Neural cell (in vitro differentiated cells): Measurements from ENCODE around the gene DIPK1C. TPM values are rescaled to one million over a fixed set of nuclear protein-coding genes. Genes with fewer than 3 reads are reported as not detected.

Source experiments
- H2AFZ ChIP-seq: fragments of 200-600, 300-800 bp; sonication (generic), shearing (Covaris generic); 2 replicates; pipeline ENCODE4 v1.6.0; 2014; ENCODE audit warnings: low read depth, mild to moderate bottlenecking, antibody characterized with exemption, low read length, moderate library complexity
- H3F3A ChIP-seq: fragments of 200-600 bp; shearing (Covaris generic); 2 replicates; pipeline ENCODE4 v1.6.1; 2016; ENCODE audit warnings: mild to moderate bottlenecking, moderate library complexity, mixed read lengths, antibody characterized with exemption, low read length; ENCODE audit not compliant: insufficient read depth, poor library complexity, severe bottlenecking
- H3K27ac ChIP-seq: fragments of 200-600, 300-800 bp; sonication (generic), shearing (Covaris generic); 2 replicates; pipeline ENCODE4 v1.5.1; 2014; ENCODE audit warnings: mild to moderate bottlenecking, low read length, moderate library complexity
- H3K27me3 ChIP-seq: fragments of 300-800, 200-600 bp; sonication (generic), shearing (Covaris generic); 2 replicates; pipeline ENCODE4 v1.6.0; 2014; ENCODE audit warnings: mild to moderate bottlenecking, low read depth, low read length, moderate library complexity; ENCODE audit not compliant: insufficient read depth
- H3K36me3 ChIP-seq: fragments of 300-800, 200-600 bp; sonication (generic), shearing (Covaris generic); 2 replicates; pipeline ENCODE4 v1.5.1; 2014; ENCODE audit warnings: mild to moderate bottlenecking, antibody characterized with exemption, low read length, moderate library complexity; ENCODE audit not compliant: insufficient read depth
- H3K4me2 ChIP-seq: fragments of 300-800, 200-600 bp; sonication (generic), shearing (Covaris generic); 2 replicates; pipeline ENCODE4 v1.6.0; 2014; ENCODE audit warnings: mild to moderate bottlenecking, low read length
- H3K4me3 ChIP-seq: fragments of 300-800, 200-600 bp; sonication (generic), shearing (Covaris generic); 2 replicates; pipeline ENCODE4 v1.5.1; 2014; ENCODE audit warnings: mild to moderate bottlenecking, low read length, moderate library complexity
- H3K79me2 ChIP-seq: fragments of 200-600 bp; shearing (Covaris generic); replicated peaks from 2 replicates; pipeline ENCODE4 v1.6.0; 2014; ENCODE audit warnings: mild to moderate bottlenecking, low read length, moderate library complexity; ENCODE audit not compliant: insufficient read depth
- H3K9ac ChIP-seq: fragments of 300-800, 200-600 bp; sonication (generic), shearing (Covaris generic); 2 replicates; pipeline ENCODE4 v1.6.1; 2016; ENCODE audit warnings: mild to moderate bottlenecking, low read length, mixed read lengths
- H3K9me2 ChIP-seq: fragments of 200-600 bp; shearing (Covaris generic); 2 replicates; pipeline ENCODE4 v1.6.1; 2016; ENCODE audit warnings: mild to moderate bottlenecking, low read length, mixed read lengths; ENCODE audit not compliant: insufficient read depth
- H3K9me3 ChIP-seq: fragments of 200-600, 300-800 bp; sonication (generic), shearing (Covaris generic); 2 replicates; pipeline ENCODE4 v1.6.1; 2016; ENCODE audit warnings: mild to moderate bottlenecking, mixed run types, low read length, moderate library complexity, mixed read lengths
- H4K20me1 ChIP-seq: fragments of 200-600 bp; shearing (Covaris generic); 2 replicates; pipeline ENCODE4 v1.6.1; 2016; ENCODE audit warnings: mild to moderate bottlenecking, mixed run types; ENCODE audit not compliant: insufficient read depth
- EP300 ChIP-seq: fragments of 450-650 bp; conservative IDR thresholded peaks from 2 replicates; pipeline ENCODE4 v1.6.1; 2014; ENCODE audit warnings: antibody characterized with exemption, mild to moderate bottlenecking, moderate library complexity; ENCODE audit not compliant: poor library complexity, severe bottlenecking
- EZH2 ChIP-seq: fragments of 200-600, 300-800 bp; shearing (Covaris generic), sonication (generic); IDR thresholded peaks from 2 replicates; pipeline ENCODE4 v1.6.1; 2014; ENCODE audit warnings: antibody characterized with exemption, low read length, borderline replicate concordance, mild to moderate bottlenecking; ENCODE audit not compliant: insufficient read depth, poor library complexity, severe bottlenecking
- MXI1 ChIP-seq: fragments of 450-650 bp; conservative IDR thresholded peaks from 2 replicates; pipeline ENCODE4 v1.6.1; 2014; ENCODE audit warnings: antibody characterized with exemption, mild to moderate bottlenecking; ENCODE audit not compliant: poor library complexity, severe bottlenecking
- POLR2AphosphoS5 ChIP-seq: IDR thresholded peaks from 2 replicates; pipeline ENCODE4 v1.6.1; 2012
- RAD21 ChIP-seq: fragments of 450-650 bp; conservative IDR thresholded peaks from 2 replicates; pipeline ENCODE4 v1.6.1; 2014; ENCODE audit warnings: antibody characterized with exemption, mild to moderate bottlenecking, moderate library complexity
- SMC3 ChIP-seq: fragments of 450-650 bp; conservative IDR thresholded peaks from 2 replicates; pipeline ENCODE4 v1.6.1; 2014; ENCODE audit warnings: antibody characterized with exemption, mild to moderate bottlenecking, moderate library complexity; ENCODE audit not compliant: poor library complexity
- TAF1 ChIP-seq: IDR thresholded peaks from 2 replicates; pipeline ENCODE4 v1.6.1; 2012; ENCODE audit warnings: low read depth
- polyA plus RNA-seq: library from polyadenylated mRNA; depleted of rRNA; stranded (reverse); fragments of >200 nt; gene quantifications from 2 replicates; pipeline ENCODE4 v1.2.3, GENCODE V29; 2014
- TF ChIP-seq, protein P1 (sequence below): fragments of 450-650 bp; IDR thresholded peaks from 2 replicates; pipeline ENCODE4 v1.5.1; 2014; ENCODE audit warnings: antibody characterized with exemption, mild to moderate bottlenecking, moderate library complexity; ENCODE audit not compliant: poor library complexity, severe bottlenecking
- TF ChIP-seq, protein P2 (sequence below): IDR thresholded peaks from 2 replicates; pipeline ENCODE4 v1.6.1; 2012; ENCODE audit warnings: borderline replicate concordance

DIPK1C gene
- polyA plus RNA-seq, 1 donor from 2014 or later = not detected

DNA sequence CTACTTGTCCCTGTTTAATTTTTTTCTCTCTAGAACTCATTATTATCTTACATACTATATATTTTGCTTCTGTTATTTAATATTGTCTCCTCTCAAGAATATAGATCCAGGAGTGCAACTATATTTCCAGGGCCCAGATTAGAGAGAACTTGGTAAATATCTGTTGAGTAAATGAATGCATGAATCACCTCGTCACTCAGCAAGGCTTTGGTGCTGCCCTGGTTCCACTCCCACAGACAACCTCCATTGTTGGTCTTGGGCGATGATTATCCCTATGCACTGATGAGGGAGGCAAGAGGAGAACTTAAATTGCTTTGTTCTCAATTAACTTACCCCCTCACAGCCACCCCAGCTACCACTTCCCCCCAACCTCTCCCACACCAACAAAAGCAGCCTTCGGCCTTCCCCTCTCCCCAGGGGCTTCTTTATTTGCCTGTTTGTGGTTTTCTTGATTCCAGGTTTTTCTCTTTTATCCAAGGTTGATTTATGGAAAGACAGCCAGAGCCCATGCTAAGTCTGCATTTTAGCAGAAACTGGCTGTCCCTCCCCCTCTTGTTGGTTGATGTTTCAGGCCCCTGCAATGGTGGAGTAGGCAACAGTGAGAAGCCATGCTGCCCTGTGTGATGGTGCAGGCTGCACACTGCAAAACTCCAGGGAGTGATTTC lies 17.0 kb upstream of the DIPK1C start:
- no peaks in the 10 kb centered on the region for H4K20me1 ChIP-seq
- no peaks in the 10 kb centered on the region for H3K79me2 ChIP-seq
- no peaks in the 10 kb centered on the region for H3K9me2 ChIP-seq
- H3K9ac ChIP-seq = no peak overlapping the region
- no peak overlapping the region for H2AFZ ChIP-seq
- no peak overlapping the region for H3K27ac ChIP-seq
- H3K9me3 ChIP-seq = no peaks in the 10 kb centered on the region
- no peak overlapping the region for H3K4me3 ChIP-seq
- H3K4me2 ChIP-seq = no peak overlapping the region
- H3K36me3 ChIP-seq = no peaks in the 10 kb centered on the region
- H3F3A ChIP-seq = no peaks in the 10 kb centered on the region
- TF ChIP-seq POLR2AphosphoS5 = no peak
- no peak for TF ChIP-seq TAF1
- TF ChIP-seq SMC3 = no peak
- TF ChIP-seq, protein P1, sequence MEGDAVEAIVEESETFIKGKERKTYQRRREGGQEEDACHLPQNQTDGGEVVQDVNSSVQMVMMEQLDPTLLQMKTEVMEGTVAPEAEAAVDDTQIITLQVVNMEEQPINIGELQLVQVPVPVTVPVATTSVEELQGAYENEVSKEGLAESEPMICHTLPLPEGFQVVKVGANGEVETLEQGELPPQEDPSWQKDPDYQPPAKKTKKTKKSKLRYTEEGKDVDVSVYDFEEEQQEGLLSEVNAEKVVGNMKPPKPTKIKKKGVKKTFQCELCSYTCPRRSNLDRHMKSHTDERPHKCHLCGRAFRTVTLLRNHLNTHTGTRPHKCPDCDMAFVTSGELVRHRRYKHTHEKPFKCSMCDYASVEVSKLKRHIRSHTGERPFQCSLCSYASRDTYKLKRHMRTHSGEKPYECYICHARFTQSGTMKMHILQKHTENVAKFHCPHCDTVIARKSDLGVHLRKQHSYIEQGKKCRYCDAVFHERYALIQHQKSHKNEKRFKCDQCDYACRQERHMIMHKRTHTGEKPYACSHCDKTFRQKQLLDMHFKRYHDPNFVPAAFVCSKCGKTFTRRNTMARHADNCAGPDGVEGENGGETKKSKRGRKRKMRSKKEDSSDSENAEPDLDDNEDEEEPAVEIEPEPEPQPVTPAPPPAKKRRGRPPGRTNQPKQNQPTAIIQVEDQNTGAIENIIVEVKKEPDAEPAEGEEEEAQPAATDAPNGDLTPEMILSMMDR = no peak
- no peak for TF ChIP-seq MXI1
- H3K27me3 ChIP-seq = no peaks in the 10 kb centered on the region

DNA sequence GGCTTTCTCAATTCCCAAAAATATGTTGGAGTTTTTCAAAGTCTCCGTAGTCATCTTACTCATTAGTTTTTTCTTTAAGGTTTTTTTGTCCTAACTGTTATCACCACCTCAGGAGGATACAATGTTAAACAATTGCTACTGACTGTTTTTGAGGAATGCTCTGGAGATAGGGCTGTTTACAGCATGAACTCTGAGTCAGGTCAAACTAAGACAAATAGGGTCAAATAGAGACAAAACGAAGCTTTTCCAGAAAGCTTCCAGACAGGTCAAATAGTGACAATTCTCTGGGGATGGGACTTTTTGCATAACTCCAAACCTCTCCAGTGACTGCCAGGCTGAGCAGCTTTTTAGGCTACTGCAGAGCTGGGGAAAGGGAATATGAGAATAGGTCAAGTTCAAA lies 15.2 kb upstream of the DIPK1C start:
- H3K9me2 ChIP-seq = no peaks in the 10 kb centered on the region
- no peaks in the 10 kb centered on the region for H3K27me3 ChIP-seq
- no peaks in the 10 kb centered on the region for H3K9me3 ChIP-seq
- no peak overlapping the region for H3K4me3 ChIP-seq
- no peaks in the 10 kb centered on the region for H3K36me3 ChIP-seq
- no peaks in the 10 kb centered on the region for H3F3A ChIP-seq
- no peak for TF ChIP-seq EP300
- TF ChIP-seq, protein P1 = no peak
- no peak for TF ChIP-seq RAD21
- no peak for TF ChIP-seq MXI1
- TF ChIP-seq EZH2 = no peak
- TF ChIP-seq POLR2AphosphoS5 = no peak
- TF ChIP-seq TAF1 = no peak
- TF ChIP-seq, protein P2, sequence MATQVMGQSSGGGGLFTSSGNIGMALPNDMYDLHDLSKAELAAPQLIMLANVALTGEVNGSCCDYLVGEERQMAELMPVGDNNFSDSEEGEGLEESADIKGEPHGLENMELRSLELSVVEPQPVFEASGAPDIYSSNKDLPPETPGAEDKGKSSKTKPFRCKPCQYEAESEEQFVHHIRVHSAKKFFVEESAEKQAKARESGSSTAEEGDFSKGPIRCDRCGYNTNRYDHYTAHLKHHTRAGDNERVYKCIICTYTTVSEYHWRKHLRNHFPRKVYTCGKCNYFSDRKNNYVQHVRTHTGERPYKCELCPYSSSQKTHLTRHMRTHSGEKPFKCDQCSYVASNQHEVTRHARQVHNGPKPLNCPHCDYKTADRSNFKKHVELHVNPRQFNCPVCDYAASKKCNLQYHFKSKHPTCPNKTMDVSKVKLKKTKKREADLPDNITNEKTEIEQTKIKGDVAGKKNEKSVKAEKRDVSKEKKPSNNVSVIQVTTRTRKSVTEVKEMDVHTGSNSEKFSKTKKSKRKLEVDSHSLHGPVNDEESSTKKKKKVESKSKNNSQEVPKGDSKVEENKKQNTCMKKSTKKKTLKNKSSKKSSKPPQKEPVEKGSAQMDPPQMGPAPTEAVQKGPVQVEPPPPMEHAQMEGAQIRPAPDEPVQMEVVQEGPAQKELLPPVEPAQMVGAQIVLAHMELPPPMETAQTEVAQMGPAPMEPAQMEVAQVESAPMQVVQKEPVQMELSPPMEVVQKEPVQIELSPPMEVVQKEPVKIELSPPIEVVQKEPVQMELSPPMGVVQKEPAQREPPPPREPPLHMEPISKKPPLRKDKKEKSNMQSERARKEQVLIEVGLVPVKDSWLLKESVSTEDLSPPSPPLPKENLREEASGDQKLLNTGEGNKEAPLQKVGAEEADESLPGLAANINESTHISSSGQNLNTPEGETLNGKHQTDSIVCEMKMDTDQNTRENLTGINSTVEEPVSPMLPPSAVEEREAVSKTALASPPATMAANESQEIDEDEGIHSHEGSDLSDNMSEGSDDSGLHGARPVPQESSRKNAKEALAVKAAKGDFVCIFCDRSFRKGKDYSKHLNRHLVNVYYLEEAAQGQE = no peak
- TF ChIP-seq SMC3 = no peak
- H4K20me1 ChIP-seq = no peaks in the 10 kb centered on the region
- H2AFZ ChIP-seq = no peak overlapping the region
- no peak overlapping the region for H3K9ac ChIP-seq
- H3K79me2 ChIP-seq = no peaks in the 10 kb centered on the region
- H3K4me2 ChIP-seq = no peak overlapping the region
- no peak overlapping the region for H3K27ac ChIP-seq
